GM12865 (cell line): ENCODE results near the gene TRIO.

ENCODE experiments used
- DNase-seq: peaks from one replicate; pipeline ENCODE4 v3.0.0; 2010; ENCODE audit warnings: low read depth
- H3K4me3 ChIP-seq: 2 replicates; pipeline ENCODE4 v1.5.1; 2011; ENCODE audit warnings: mild to moderate bottlenecking, low read depth, low read length, control low read depth
- CTCF ChIP-seq: IDR thresholded peaks from 2 replicates; pipeline ENCODE4 v1.5.1; 2011; ENCODE audit warnings: low read length, control low read depth, low read depth, inconsistent platforms; ENCODE audit not compliant: insufficient read depth; ENCODE audit errors: missing control alignments

TRIO gene

DNA sequence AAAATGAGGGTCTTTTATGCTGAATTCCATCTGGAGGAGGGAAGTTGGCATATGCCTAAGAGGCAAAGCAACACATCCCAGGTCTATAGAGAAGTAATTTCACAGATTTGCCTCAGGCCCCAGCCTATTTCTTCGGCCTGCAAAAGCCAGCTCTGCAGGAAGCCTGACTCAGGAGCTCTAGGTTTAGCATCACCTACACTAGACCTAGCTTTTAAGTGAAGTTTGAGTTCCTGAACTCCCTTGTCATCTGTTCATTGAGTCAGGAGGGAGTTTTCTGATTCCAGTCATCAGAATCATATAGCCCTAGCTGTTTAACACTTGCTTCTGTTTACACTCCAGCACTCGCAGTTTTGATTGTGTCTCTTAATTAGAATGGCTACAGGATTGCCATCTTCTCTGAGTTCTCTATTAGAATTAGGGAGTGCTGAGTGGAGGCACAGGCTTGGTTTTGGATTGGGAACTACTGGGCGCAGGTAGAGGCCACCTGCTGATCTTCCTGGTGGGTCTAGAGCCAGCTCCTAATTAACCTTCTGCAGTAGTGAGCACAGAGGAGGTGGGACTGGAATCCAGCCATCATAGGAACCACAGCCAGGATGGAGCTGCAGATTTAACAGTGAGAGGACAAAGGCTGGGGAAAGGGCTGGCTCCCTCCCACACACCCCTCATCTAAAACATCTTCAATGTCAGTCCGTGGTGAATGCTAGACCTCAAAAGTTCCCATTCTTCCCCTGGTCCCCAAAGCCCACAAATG lies 179.5 kb downstream of the TRIO start:
- no peak overlapping the region for H3K4me3 ChIP-seq
- DNase-seq, result no peak
- TF ChIP-seq CTCF, result no peak

DNA sequence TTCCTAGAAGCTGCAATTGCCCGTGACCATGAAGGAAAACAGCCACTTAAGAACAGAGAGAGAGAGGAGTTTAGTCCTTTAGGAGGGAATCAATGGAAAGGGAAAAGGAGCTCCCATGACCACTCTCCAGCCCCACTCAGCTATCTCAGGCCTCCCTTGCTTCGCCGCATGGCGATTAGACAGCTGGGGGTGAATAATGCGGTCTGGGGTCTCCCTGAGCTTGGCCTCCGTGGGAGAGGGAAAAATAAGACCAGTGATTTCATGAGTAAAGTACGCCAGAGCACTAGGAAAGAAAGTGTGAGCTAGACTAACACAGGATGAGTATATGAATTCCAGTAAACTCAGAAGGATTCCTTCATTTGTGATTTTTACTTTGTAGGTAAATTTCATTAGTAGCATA lies 180.3 kb downstream of the TRIO start:
- no peak for TF ChIP-seq CTCF

DNA sequence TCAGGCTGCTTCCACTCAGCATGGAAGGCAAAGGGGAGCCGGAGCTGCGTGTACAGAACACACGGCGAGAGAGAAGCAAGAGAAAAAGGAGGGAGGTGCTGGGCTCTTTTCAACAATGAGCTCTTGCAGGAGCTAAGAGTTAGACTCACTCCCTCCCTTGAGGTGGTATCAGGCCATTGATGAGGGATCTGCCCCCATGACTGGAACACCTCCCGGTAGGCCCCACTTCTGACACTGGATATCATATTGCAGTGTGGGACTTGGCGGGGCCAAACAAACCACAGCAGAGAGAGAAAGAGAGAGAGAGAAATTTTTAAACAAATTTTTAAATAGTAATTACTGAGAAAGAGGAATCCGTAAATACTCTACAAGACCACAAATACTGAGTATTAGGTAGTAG lies 182.2 kb downstream of the TRIO start:
- TF ChIP-seq CTCF, result no peak
- no peak overlapping the region for H3K4me3 ChIP-seq
- no peak for DNase-seq

More for the DNA sequence above, 180.3 kb downstream of the TRIO start:
- DNase-seq, result no peak
- no peak overlapping the region for H3K4me3 ChIP-seq

GRCh38 chr5:14326035-14326903 lies 183.1 kb downstream of the TRIO start:
- no peak for TF ChIP-seq CTCF
- H3K4me3 ChIP-seq, result no peak overlapping the region
- no peak for DNase-seq

GRCh38 chr5:14327624-14328023 lies 184.5 kb downstream of the TRIO start:
- TF ChIP-seq CTCF, result no peak
- no peak for DNase-seq

GRCh38 chr5:14328144-14328543 lies 185.0 kb downstream of the TRIO start:
- TF ChIP-seq CTCF, result no peak
- DNase-seq, result no peak
- no peak overlapping the region for H3K4me3 ChIP-seq

More at GRCh38 chr5:14327624-14328023, 184.5 kb downstream of the TRIO start:
- H3K4me3 ChIP-seq, result no peak overlapping the region
